Vagina (tissue), 2 donors: ENCODE results near the gene CNN3.

Experiments
- CTCF ChIP-seq, 3 experiments: fragments of 450-650 bp in 2 of 3; fragments of 200-600 bp in 1 of 3; sonication (generic) in 1 of 3; IDR thresholded peaks; one replicate each; pipeline ENCODE4 v1.5.1; 2017 to 2019; ENCODE audit warnings: antibody characterized with exemption in 3 of 3, mild to moderate bottlenecking in 2 of 3, moderate library complexity in 2 of 3
- POLR2A ChIP-seq, 2 donors: fragments of 450-650 bp; IDR thresholded peaks; one replicate each; pipeline ENCODE4 v1.6.1; 2017; ENCODE audit warnings: antibody characterized with exemption in 2 of 2, mild to moderate bottlenecking in 2 of 2, moderate library complexity in 2 of 2

- TF ChIP-seq CTCF (IDR thresholded peaks at IDR 0.05) (no peak), POLR2A (IDR thresholded peaks at IDR 0.05) (no peak)
Measured at GRCh38 chr1:94898491-94899385, 28.2 kb downstream of the CNN3 start.
